ENCODE measurements around the gene SYCP1. TPM values are rescaled to one million over a fixed set of nuclear protein-coding genes. Genes with fewer than 3 reads are reported as not detected.
A peak's percentile ranks its signal among the peaks of the same experiment; 100 is the strongest.

Gene SYCP1
- total and polyA plus RNA-seq, 8 donors = 0.20 to 0.38 (median 0.32) TPM; not detected in 2

- DNase-seq = no peak
- no peak for TF ChIP-seq CTCF (IDR thresholded peaks at IDR 0.05)
- H3K4me3 ChIP-seq = no peak overlapping the region
- no peaks in the 10 kb centered on the region for H3K27me3 ChIP-seq
- peaks cover 0 to under 1% of the 10 kb centered on the region in 2 donors for H3K9me3 ChIP-seq
- H3K36me3 ChIP-seq = no peaks in the 10 kb centered on the region
- intact Hi-C loops (cut with DNase I) = loop anchor here (5.0 to 10.0 kb wide), 2 partner anchors 135 to 138 kb away; no protein-coding TSS in a partner anchor
- no peak overlapping the region for H3K27ac ChIP-seq
- no peak for ATAC-seq
- no peaks in the 10 kb centered on the region for H3K4me1 ChIP-seq
Observed at GRCh38 chr1:114976891-114977290, 122.2 kb downstream of the SYCP1 start.

- H3K9me3 ChIP-seq = peaks cover 0 to 11% of the 10 kb centered on the region in 2 donors
- no peaks in the 10 kb centered on the region for H3K36me3 ChIP-seq
- ATAC-seq = peak; percentile 81
- intact Hi-C loops (cut with DNase I) = loop anchor here (5.0 to 10.0 kb wide), 2 partner anchors 133 to 135 kb away; no protein-coding TSS in a partner anchor
- no peaks in the 10 kb centered on the region for H3K4me1 ChIP-seq
- H3K27ac ChIP-seq = no peak overlapping the region
- DNase-seq = peak in 2 of 4 donors; percentile 19 to 54
- H3K4me3 ChIP-seq = no peak overlapping the region
- H3K27me3 ChIP-seq = no peaks in the 10 kb centered on the region
- peak; percentile 77 to 84 for TF ChIP-seq CTCF (IDR thresholded peaks at IDR 0.05)
Observed at GRCh38 chr1:114979278-114979891, 124.7 kb downstream of the SYCP1 start.

- intact Hi-C loops (cut with DNase I) = loop anchor here in 1 of 2 donors (10.0 kb wide), 1 partner anchor 73 kb away; no protein-coding TSS in a partner anchor
- ATAC-seq (no peak), DNase-seq (no peak)
- H3K27ac ChIP-seq = no peak overlapping the region
- no peaks in the 10 kb centered on the region for H3K4me1 ChIP-seq
- H3K27me3 ChIP-seq = no peaks in the 10 kb centered on the region
- no peak overlapping the region for H3K4me3 ChIP-seq
- no peak for TF ChIP-seq CTCF (IDR thresholded peaks at IDR 0.05)
- no peaks in the 10 kb centered on the region for H3K36me3 ChIP-seq
- H3K9me3 ChIP-seq = peaks cover 0 to 13% of the 10 kb centered on the region in 2 donors
Observed at GRCh38 chr1:114982251-114982650, 127.6 kb downstream of the SYCP1 start.

GRCh38 chr1:114986286-114986685 is 131.6 kb downstream of the SYCP1 start:
- ATAC-seq = no peak
- Histone ChIP-seq H3K27ac (no peak overlapping the region), H3K9me3 (peaks cover 5 to 32% of the 10 kb centered on the region in 2 donors), H3K4me3 (no peak overlapping the region), H3K27me3 (no peaks in the 10 kb centered on the region), H3K4me1 (no peaks in the 10 kb centered on the region), H3K36me3 (no peaks in the 10 kb centered on the region)
- intact Hi-C loops (cut with DNase I) = loop anchor here in 1 of 2 donors (10.0 kb wide), 1 partner anchor 69 kb away; no protein-coding TSS in a partner anchor
- TF ChIP-seq CTCF (IDR thresholded peaks at IDR 0.05) = no peak
- DNase-seq = no peak

- no peaks in the 10 kb centered on the region for H3K4me1 ChIP-seq
- H3K36me3 ChIP-seq = no peaks in the 10 kb centered on the region
- TF ChIP-seq CTCF (IDR thresholded peaks at IDR 0.05) = no peak
- H3K9me3 ChIP-seq = peaks cover 5 to 21% of the 10 kb centered on the region in 2 donors
- intact Hi-C loops (cut with DNase I) = loop anchor here in 1 of 2 donors (10.0 kb wide), 1 partner anchor 67 kb away; no protein-coding TSS in a partner anchor
- ATAC-seq (no peak), DNase-seq (no peak)
- no peak overlapping the region for H3K4me3 ChIP-seq
- no peaks in the 10 kb centered on the region for H3K27me3 ChIP-seq
- no peak overlapping the region for H3K27ac ChIP-seq
Observed at GRCh38 chr1:114988095-114988494, 133.4 kb downstream of the SYCP1 start.

All from left lung (tissue), 10 donors.